Measurements from ENCODE around the gene IER3.
A peak's percentile ranks its signal among the peaks of the same experiment; 100 is the strongest.

Gene IER3

GRCh38 chr6:30744054-30744805 lies at the start of gene IER3:
Gene IER3 (minus strand): TSS chr6:30744547. CDS start chr6:30744518, 29 bp downstream.
- DNase-seq (ENCODE audit: low read depth), result peak; percentile 75

- no peak for DNase-seq (ENCODE audit: low read depth)
These were observed 49.3 kb upstream of the IER3 start for GRCh38 chr6:30793521-30794194.

- DNase-seq (ENCODE audit: low read depth), result no peak
These were observed 48.4 kb upstream of the IER3 start for GRCh38 chr6:30792786-30793185.

- DNase-seq (ENCODE audit: low read depth), result no peak
These were observed 46.5 kb upstream of the IER3 start for GRCh38 chr6:30790724-30791383.

- no peak for DNase-seq (ENCODE audit: low read depth)
These were observed 45.3 kb upstream of the IER3 start for GRCh38 chr6:30789606-30790005.

- DNase-seq (ENCODE audit: low read depth), result no peak
These were observed 43.6 kb upstream of the IER3 start for GRCh38 chr6:30787954-30788353.

- DNase-seq (ENCODE audit: low read depth), result no peak
These were observed 38.2 kb upstream of the IER3 start for GRCh38 chr6:30782425-30783014.

- DNase-seq (ENCODE audit: low read depth), result no peak
These were observed 37.5 kb upstream of the IER3 start for GRCh38 chr6:30781743-30782424.

- DNase-seq (ENCODE audit: low read depth), result no peak
These were observed 37.0 kb upstream of the IER3 start for GRCh38 chr6:30781395-30781742.

GRCh38 chr6:30780642-30780920 lies 36.2 kb upstream of the IER3 start:
- no peak for DNase-seq (ENCODE audit: low read depth)

- DNase-seq (ENCODE audit: low read depth), result no peak
These were observed 35.7 kb upstream of the IER3 start for GRCh38 chr6:30779850-30780641.

GRCh38 chr6:30778001-30778635 lies 33.8 kb upstream of the IER3 start:
- no peak for DNase-seq (ENCODE audit: low read depth)

- DNase-seq (ENCODE audit: low read depth), result no peak
These were observed 32.8 kb upstream of the IER3 start for GRCh38 chr6:30777155-30777485.

GRCh38 chr6:30776390-30777154 lies 32.2 kb upstream of the IER3 start:
- DNase-seq (ENCODE audit: low read depth), result no peak

GRCh38 chr6:30775104-30775503 lies 30.8 kb upstream of the IER3 start:
- no peak for DNase-seq (ENCODE audit: low read depth)

- DNase-seq (ENCODE audit: low read depth), result no peak
These were observed 30.4 kb upstream of the IER3 start for GRCh38 chr6:30774701-30775100.

- no peak for DNase-seq (ENCODE audit: low read depth)
These were observed 26.2 kb upstream of the IER3 start for GRCh38 chr6:30770592-30770991.

GRCh38 chr6:30769853-30770524 lies 25.6 kb upstream of the IER3 start:
- no peak for DNase-seq (ENCODE audit: low read depth)

GRCh38 chr6:30769088-30769852 lies 24.9 kb upstream of the IER3 start:
- DNase-seq (ENCODE audit: low read depth), result peak; percentile 52

Measured in stimulated activated CD8-positive, alpha-beta memory T cell treated with anti-CD3 and anti-CD28 coated beads, Interleukin-7, amount 100 ng/mL, for 24 hours (primary cell).